Spleen (tissue), 7 donors: ENCODE data around the gene SLC4A1AP.

Source experiments
- POLR2AphosphoS5 ChIP-seq, 3 donors: sonication (generic); formaldehyde crosslinking; IDR thresholded peaks; one replicate each; pipeline ENCODE4 v1.5.1; 2017; ENCODE audit warnings: antibody characterized with exemption in 3 of 3
- TF ChIP-seq, protein P1 (sequence below), 11 experiments: fragments of 200-600 bp in 7 of 11; fragments of 450-650 bp in 4 of 11; sonication (generic) in 4 of 11; IDR thresholded peaks in 8 of 11; conservative IDR thresholded peaks in 3 of 11; 1 replicate in 7 of 11; 2 replicates in 4 of 11; pipeline versions ENCODE4 v1.4.0 to v1.8.0; 2016 to 2021; ENCODE audit warnings: antibody characterized with exemption in 11 of 11, inconsistent platforms in 4 of 11, mild to moderate bottlenecking in 1 of 11
- donor health status: DM: no; HTN: no; CAD: no; lungs with moderate emphysema.
- donor health status: DM: no; HTN: no; CAD: no.
- donor health status: DM: no; HTN: no; CAD: no.

DNA sequence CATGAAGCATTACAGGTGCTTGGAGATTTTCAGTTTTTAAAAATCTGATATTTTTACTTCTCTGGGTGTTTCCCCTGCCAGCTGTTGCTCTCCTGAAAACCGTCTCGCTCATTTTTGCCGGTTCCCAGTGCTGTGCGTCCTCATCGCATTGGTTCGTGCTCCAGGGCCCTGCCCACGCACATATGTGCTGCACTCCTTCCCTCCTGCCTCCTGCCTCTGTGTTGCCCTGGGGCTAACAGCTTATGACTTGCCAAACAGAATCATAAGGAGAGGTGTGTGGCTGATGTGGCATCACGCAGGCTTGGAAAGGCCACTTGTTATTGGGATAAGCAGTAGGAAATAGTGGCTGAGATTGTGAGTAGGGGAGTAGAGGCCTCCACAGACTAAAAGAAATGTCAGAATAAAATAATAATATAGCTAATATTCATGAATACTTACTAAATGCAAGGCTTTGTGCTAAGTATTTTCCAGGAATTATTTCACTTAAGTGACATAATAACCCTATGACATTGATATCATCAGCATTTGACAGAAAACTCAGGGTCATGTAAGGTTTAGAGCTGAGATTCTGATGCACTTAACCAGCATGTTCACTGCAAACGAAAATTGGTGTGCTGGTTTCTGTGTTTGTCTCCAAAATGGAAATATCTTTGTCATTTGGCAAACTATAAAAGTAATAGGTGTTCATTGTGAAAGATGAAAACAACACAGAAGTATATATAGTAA, 53.5 kb downstream of the SLC4A1AP start:
- TF ChIP-seq, protein P1, sequence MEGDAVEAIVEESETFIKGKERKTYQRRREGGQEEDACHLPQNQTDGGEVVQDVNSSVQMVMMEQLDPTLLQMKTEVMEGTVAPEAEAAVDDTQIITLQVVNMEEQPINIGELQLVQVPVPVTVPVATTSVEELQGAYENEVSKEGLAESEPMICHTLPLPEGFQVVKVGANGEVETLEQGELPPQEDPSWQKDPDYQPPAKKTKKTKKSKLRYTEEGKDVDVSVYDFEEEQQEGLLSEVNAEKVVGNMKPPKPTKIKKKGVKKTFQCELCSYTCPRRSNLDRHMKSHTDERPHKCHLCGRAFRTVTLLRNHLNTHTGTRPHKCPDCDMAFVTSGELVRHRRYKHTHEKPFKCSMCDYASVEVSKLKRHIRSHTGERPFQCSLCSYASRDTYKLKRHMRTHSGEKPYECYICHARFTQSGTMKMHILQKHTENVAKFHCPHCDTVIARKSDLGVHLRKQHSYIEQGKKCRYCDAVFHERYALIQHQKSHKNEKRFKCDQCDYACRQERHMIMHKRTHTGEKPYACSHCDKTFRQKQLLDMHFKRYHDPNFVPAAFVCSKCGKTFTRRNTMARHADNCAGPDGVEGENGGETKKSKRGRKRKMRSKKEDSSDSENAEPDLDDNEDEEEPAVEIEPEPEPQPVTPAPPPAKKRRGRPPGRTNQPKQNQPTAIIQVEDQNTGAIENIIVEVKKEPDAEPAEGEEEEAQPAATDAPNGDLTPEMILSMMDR (IDR thresholded peaks at IDR 0.05 in 8 of 11, conservative IDR thresholded peaks at IDR 0.05 in 3 of 11) = no peak
- TF ChIP-seq POLR2AphosphoS5 (IDR thresholded peaks at IDR 0.05) = no peak
